SK-N-SH (cell line): ENCODE results near the gene PADI4. TPM values are rescaled to one million over a fixed set of nuclear protein-coding genes. Genes with fewer than 3 reads are reported as not detected.

Source experiments
- CTCF ChIA-PET: fragments of 300-600, 350-600 bp; formaldehyde crosslinking; extraction: SDS; loops from one replicate; lab custom pipeline; 2021; lab: Yijun Ruan, JAX
- POLR2A ChIA-PET: fragments of 350-600 bp; sonication (Branson Sonifier 250); formaldehyde crosslinking; extraction: SDS; loops from one replicate; lab custom pipeline; 2020; ENCODE audit warnings: antibody characterized with exemption, inconsistent platforms; lab: Yijun Ruan, JAX
- DNase-seq: peaks from one replicate; pipeline ENCODE4 v3.0.0; 2012
- H2AFZ ChIP-seq: fragments of 200-600 bp; sonication (generic); 2 replicates; pipeline ENCODE4 v1.8.1; 2016; ENCODE audit warnings: antibody characterized with exemption, mild to moderate bottlenecking, low read depth
- H3F3A ChIP-seq: fragments of 200-600 bp; sonication (generic); replicated peaks from 2 replicates; pipeline ENCODE3; 2016; ENCODE audit warnings: antibody characterized with exemption, mild to moderate bottlenecking; ENCODE audit not compliant: insufficient read depth
- H3K27ac ChIP-seq, 2 experiments: fragments of 200-500 bp in 1 of 2; fragments of 200-600 bp in 1 of 2; sonication (Bioruptor generic) in 1 of 2; sonication (generic), shearing (Covaris generic) in 1 of 2; 2 replicates each; pipeline versions ENCODE4 v1.5.1 to v1.6.1; 2014 to 2016; ENCODE audit warnings: low read depth in 2 of 2, inconsistent platforms in 1 of 2, low read length in 1 of 2, mild to moderate bottlenecking in 1 of 2, mixed read lengths in 1 of 2
- H3K27me3 ChIP-seq: fragments of 200-600 bp; sonication (generic), shearing (Covaris generic); 2 replicates; pipeline ENCODE4 v1.6.1; 2016; ENCODE audit warnings: mixed run types; ENCODE audit not compliant: insufficient read depth
- H3K36me3 ChIP-seq, 2 experiments: fragments of 200-500 bp in 1 of 2; fragments of 200-600 bp in 1 of 2; sonication (Bioruptor generic) in 1 of 2; sonication (generic) in 1 of 2; replicated peaks in 1 of 2; 2 replicates each; pipeline versions ENCODE3 to v1.5.1; 2014 to 2016; ENCODE audit warnings: low read length in 1 of 2, mild to moderate bottlenecking in 1 of 2; ENCODE audit not compliant: insufficient read depth in 2 of 2, control insufficient read depth in 1 of 2
- H3K4me1 ChIP-seq, 2 experiments: fragments of 200-500 bp in 1 of 2; fragments of 200-600 bp in 1 of 2; sonication (Bioruptor generic) in 1 of 2; sonication (generic), shearing (Covaris generic) in 1 of 2; 2 replicates each; pipeline versions ENCODE4 v1.5.1 to v1.6.1; 2014 to 2016; ENCODE audit warnings: low read depth in 1 of 2, low read length in 1 of 2, mixed run types in 1 of 2; ENCODE audit not compliant: insufficient read depth in 2 of 2, control insufficient read depth in 1 of 2
- H3K4me2 ChIP-seq: fragments of 200-600 bp; sonication (generic), shearing (Covaris generic); 2 replicates; pipeline ENCODE4 v1.6.1; 2017; ENCODE audit warnings: mixed run types
- H3K4me3 ChIP-seq, 2 experiments: fragments of 200-500 bp in 1 of 2; fragments of 200-600 bp in 1 of 2; sonication (Bioruptor generic) in 1 of 2; sonication (generic), shearing (Covaris generic) in 1 of 2; 2 replicates each; pipeline versions ENCODE4 v1.5.1 to v1.8.1; 2014 to 2016; ENCODE audit warnings: low read depth in 2 of 2, inconsistent platforms in 1 of 2, low read length in 1 of 2, mild to moderate bottlenecking in 1 of 2, mixed read lengths in 1 of 2, moderate library complexity in 1 of 2
- H3K79me2 ChIP-seq: fragments of 200-600 bp; sonication (generic); 2 replicates; pipeline ENCODE4 v1.8.1; 2017; ENCODE audit warnings: mild to moderate bottlenecking; ENCODE audit not compliant: insufficient read depth
- H3K9ac ChIP-seq: fragments of 200-600 bp; sonication (generic); 2 replicates; pipeline ENCODE4 v1.6.1; 2017; ENCODE audit warnings: mixed run types
- H3K9me2 ChIP-seq: fragments of 200-600 bp; sonication (generic); 2 replicates; pipeline ENCODE4 v1.6.1; 2017; ENCODE audit warnings: mixed run types
- H3K9me3 ChIP-seq: fragments of 200-600 bp; sonication (generic); 2 replicates; pipeline ENCODE4 v1.6.1; 2017; ENCODE audit warnings: mixed run types, mild to moderate bottlenecking, moderate library complexity
- H4K20me1 ChIP-seq: fragments of 200-600 bp; sonication (generic); 2 replicates; pipeline ENCODE4 v1.6.1; 2017; ENCODE audit warnings: mild to moderate bottlenecking, mixed run types; ENCODE audit not compliant: insufficient read depth
- CHD2 ChIP-seq: fragments of 150-350 bp; IDR thresholded peaks from 2 replicates; pipeline ENCODE4 v1.6.1; 2018; ENCODE audit warnings: low read length; ENCODE audit not compliant: partially characterized antibody
- ELF1 ChIP-seq: IDR thresholded peaks from 2 replicates; pipeline ENCODE4 v1.4.0; 2012
- FOSL2 ChIP-seq: IDR thresholded peaks from 2 replicates; pipeline ENCODE4 v1.4.0; 2012; ENCODE audit warnings: low read depth, mild to moderate bottlenecking, moderate library complexity, borderline replicate concordance
- FOXM1 ChIP-seq: IDR thresholded peaks from 2 replicates; pipeline ENCODE4 v1.4.0; 2012; ENCODE audit warnings: low read depth, mild to moderate bottlenecking
- GABPA ChIP-seq: IDR thresholded peaks from 2 replicates; pipeline ENCODE4 v1.4.0; 2012; ENCODE audit warnings: low read depth, mild to moderate bottlenecking
- IRF3 ChIP-seq: fragments of 150-350 bp; IDR thresholded peaks from 2 replicates; pipeline ENCODE4 v1.6.1; 2016; ENCODE audit warnings: mild to moderate bottlenecking, low read depth, low read length
- JUND ChIP-seq: IDR thresholded peaks from 2 replicates; pipeline ENCODE4 v1.4.0; 2012
- MXI1 ChIP-seq: IDR thresholded peaks from 2 replicates; pipeline ENCODE4 v1.6.1; 2012; ENCODE audit warnings: mild to moderate bottlenecking, low read depth, low read length, improper control_type of control experiment
- NRF1 ChIP-seq: IDR thresholded peaks from 2 replicates; pipeline ENCODE4 v1.6.1; 2012; ENCODE audit warnings: low read depth, mild to moderate bottlenecking, low read length
- PBX3 ChIP-seq: IDR thresholded peaks from 2 replicates; pipeline ENCODE4; 2012
- RCOR1 ChIP-seq: fragments of 150-350 bp; IDR thresholded peaks from 2 replicates; pipeline ENCODE4 v1.6.1; 2017; ENCODE audit warnings: antibody characterized with exemption, low read length
- REST ChIP-seq: IDR thresholded peaks from 2 replicates; pipeline ENCODE4 v1.6.1; 2012; ENCODE audit warnings: mild to moderate bottlenecking, low read depth, low read length, moderate library complexity
- TAF1 ChIP-seq: IDR thresholded peaks from 2 replicates; pipeline ENCODE4 v1.6.1; 2012; ENCODE audit warnings: low read depth, mild to moderate bottlenecking, low read length, moderate library complexity, borderline replicate concordance
- TCF12 ChIP-seq: IDR thresholded peaks from 2 replicates; pipeline ENCODE4 v1.4.0; 2012
- TEAD4 ChIP-seq: IDR thresholded peaks from 2 replicates; pipeline ENCODE4 v1.4.0; 2012; ENCODE audit warnings: mild to moderate bottlenecking, borderline replicate concordance; ENCODE audit not compliant: insufficient read depth
- USF2 ChIP-seq: fragments of 150-350 bp; IDR thresholded peaks from 2 replicates; pipeline ENCODE4 v1.6.1; 2017; ENCODE audit warnings: antibody characterized with exemption, low read length, low read depth, borderline replicate concordance
- WGBS: methylation state at CpG from one replicate; pipeline ENCODE4 v1.1.6; 2017; ENCODE audit warnings: low lambda C conversion rate; 5-methylcytosine and 5-hydroxymethylcytosine counted together
- polyA plus RNA-seq, 3 experiments: library from polyadenylated mRNA; depleted of rRNA; stranded (reverse); fragments of >200 nt; gene quantifications; 2 replicates each; pipeline ENCODE4 v1.2.3, GENCODE V29; 2012

The PADI4 gene
- polyA plus RNA-seq, 1 of the 3 experiments (the other 2 are of a cell fraction), result not detected

- H3K27ac ChIP-seq, result no peak overlapping the region
- no peaks in the 10 kb centered on the region for H3K79me2 ChIP-seq
- ChIA-PET POLR2A (no interaction called here), CTCF (interaction anchor here (1.0 to 3.9 kb wide), 5 partner anchors 8 to 230 kb away, joined by 3 to 17 read pairs (median 4); no protein-coding TSS in a partner anchor)
- DNase-seq, result no peak
- 65% methylated on average over 5 of the region's 6 CpGs for WGBS
- H3K4me3 ChIP-seq, result no peak overlapping the region
- no peaks in the 10 kb centered on the region for H3K4me1 ChIP-seq
- H3F3A ChIP-seq, result no peaks in the 10 kb centered on the region
- TF ChIP-seq MXI1 (no peak), REST (no peak), NRF1 (no peak), TCF12 (no peak), TAF1 (no peak), PBX3 (no peak), GABPA (no peak), JUND (no peak), IRF3 (no peak), FOXM1 (no peak), USF2 (no peak), RCOR1 (no peak), FOSL2 (no peak), TEAD4 (no peak), CHD2 (no peak), ELF1 (no peak)
- H3K4me2 ChIP-seq, result no peak overlapping the region
- no peak overlapping the region for H3K9ac ChIP-seq
- no peaks in the 10 kb centered on the region for H3K36me3 ChIP-seq
- no peaks in the 10 kb centered on the region for H3K9me2 ChIP-seq
- peaks cover 11% of the 10 kb centered on the region; the same call in 1 of the 2 replicates for H3K27me3 ChIP-seq
- no peaks in the 10 kb centered on the region for H3K9me3 ChIP-seq
- H2AFZ ChIP-seq, result no peak overlapping the region
- H4K20me1 ChIP-seq, result no peaks in the 10 kb centered on the region
Observed at GRCh38 chr1:17355898-17356297, 47.9 kb downstream of the PADI4 start.
